Esophagus muscularis mucosa (tissue), 4 donors: Measurements from ENCODE around the gene MSH3. TPM values are rescaled to one million over a fixed set of nuclear protein-coding genes. Genes with fewer than 3 reads are reported as not detected.

Experiments
- DNase-seq: peaks from one replicate; pipeline ENCODE4 v3.0.0-alpha.2; 2017; ENCODE audit errors: extremely low spot score
- H3K27ac ChIP-seq, 4 donors: fragments of 200-600 bp; sonication (generic); replicated peaks in 1 of 4; 1 replicate in 3 of 4; 2 replicates in 1 of 4; pipeline ENCODE4 v1.5.1; 2016 to 2019; ENCODE audit warnings: mild to moderate bottlenecking in 1 of 4
- H3K27me3 ChIP-seq, 4 donors: fragments of 200-600 bp; sonication (generic); one replicate each; pipeline versions ENCODE4 v1.5.1 to v1.6.0; 2016 to 2019
- H3K36me3 ChIP-seq, 4 donors: fragments of 200-600 bp; sonication (generic); one replicate each; pipeline ENCODE4 v1.5.1; 2016 to 2019
- H3K4me1 ChIP-seq, 4 donors: fragments of 200-600 bp; sonication (generic); one replicate each; pipeline ENCODE4 v1.5.1; 2016 to 2019
- H3K4me3 ChIP-seq, 4 donors: fragments of 200-600 bp; sonication (generic); 1 replicate in 2 of 4; 2 replicates in 2 of 4; pipeline ENCODE4 v1.5.1; 2016 to 2019; ENCODE audit warnings: mild to moderate bottlenecking in 4 of 4, moderate library complexity in 1 of 4
- H3K9me3 ChIP-seq, 4 donors: fragments of 200-600 bp; sonication (generic); 1 replicate in 3 of 4; 2 replicates in 1 of 4; pipeline ENCODE4 v1.5.1; 2016 to 2019
- CTCF ChIP-seq, 3 experiments: fragments of 200-600 bp in 2 of 3; fragments of 450-650 bp in 1 of 3; sonication (generic) in 2 of 3; IDR thresholded peaks; one replicate each; pipeline ENCODE4 v1.5.1; 2017 to 2019; ENCODE audit warnings: antibody characterized with exemption in 3 of 3, mild to moderate bottlenecking in 2 of 3, moderate library complexity in 1 of 3
- EP300 ChIP-seq: sonication (generic); formaldehyde crosslinking; IDR thresholded peaks from one replicate; pipeline ENCODE4 v1.6.1; 2017; ENCODE audit warnings: antibody characterized with exemption
- POLR2A ChIP-seq: fragments of 450-650 bp; IDR thresholded peaks from one replicate; pipeline ENCODE4 v1.6.1; 2017; ENCODE audit warnings: antibody characterized with exemption, moderate library complexity, mild to moderate bottlenecking, low read depth
- POLR2AphosphoS5 ChIP-seq, 2 donors: sonication (generic); formaldehyde crosslinking; IDR thresholded peaks; one replicate each; pipeline ENCODE4 v1.6.1; 2017; ENCODE audit warnings: antibody characterized with exemption in 2 of 2
- WGBS: methylation state at CpG from one replicate; pipeline ENCODE4 v1.1.5; 2018; 5-methylcytosine and 5-hydroxymethylcytosine counted together
- intact Hi-C: fragments of 100-400 bp; cut with DNase I; formaldehyde crosslinking; loops from one replicate; pipeline ENCODE4 v1.15.1; 2023
- total RNA-seq, 4 donors: library from RNA; depleted of rRNA; stranded (reverse); fragments of >200 nt; gene quantifications; one replicate each; pipeline versions ENCODE4 v1.1.0 to v1.2.1, GENCODE V29; 2016

The MSH3 gene
- total RNA-seq, 4 donors from 2014 or later: 7.6 to 11.6 (median 9.3) TPM

- H3K36me3 ChIP-seq: peaks cover 4 to 67% (median 30%) of the 10 kb centered on the region in 4 donors
- no peak overlapping the region for H3K27ac ChIP-seq
- H3K4me1 ChIP-seq: no peaks in the 10 kb centered on the region
- WGBS: 95% methylated on average over 2 of the region's 2 CpGs
- intact Hi-C loops: no loop called here
- TF ChIP-seq POLR2A: no peak
- no peak for TF ChIP-seq POLR2AphosphoS5 (IDR thresholded peaks at IDR 0.05)
- TF ChIP-seq CTCF (IDR thresholded peaks at IDR 0.05): no peak
- TF ChIP-seq EP300: no peak
- H3K4me3 ChIP-seq: no peak overlapping the region
- no peaks in the 10 kb centered on the region for H3K9me3 ChIP-seq
- H3K27me3 ChIP-seq: no peaks in the 10 kb centered on the region
- DNase-seq: no peak
Observed at GRCh38 chr5:80744149-80744548, 89.7 kb downstream of the MSH3 start.

DNA sequence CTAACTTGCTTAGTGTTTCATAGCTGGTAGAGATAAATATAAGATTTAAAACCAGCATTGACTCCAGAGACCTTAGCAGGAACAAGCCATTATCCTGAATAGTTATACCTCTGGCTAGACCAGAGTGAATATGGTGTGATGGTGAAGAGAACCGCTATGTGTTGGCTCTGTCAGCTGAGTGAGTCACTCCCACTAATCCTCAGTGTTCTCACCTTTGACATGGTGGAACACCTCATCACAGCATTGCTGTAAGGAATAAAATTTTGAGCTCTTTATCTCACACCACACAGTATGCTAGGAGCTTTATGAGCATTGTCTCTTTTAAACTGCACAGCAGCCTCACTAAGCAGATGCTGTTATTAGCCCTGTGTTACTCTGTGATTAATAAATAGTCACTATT, 91.0 kb downstream of the MSH3 start:
- no peak for DNase-seq
- H3K36me3 ChIP-seq: peaks cover 4 to 70% (median 30%) of the 10 kb centered on the region in 4 donors
- intact Hi-C loops: no loop called here
- 100% methylated on average over 1 of the region's 1 CpG for WGBS
- no peaks in the 10 kb centered on the region for H3K4me1 ChIP-seq
- TF ChIP-seq POLR2A: no peak
- no peak for TF ChIP-seq POLR2AphosphoS5 (IDR thresholded peaks at IDR 0.05)
- TF ChIP-seq EP300: no peak
- no peak for TF ChIP-seq CTCF (IDR thresholded peaks at IDR 0.05)
- H3K9me3 ChIP-seq: no peaks in the 10 kb centered on the region
- no peak overlapping the region for H3K27ac ChIP-seq
- H3K4me3 ChIP-seq: no peak overlapping the region
- no peaks in the 10 kb centered on the region for H3K27me3 ChIP-seq

GRCh38 chr5:80747922-80748321, 93.5 kb downstream of the MSH3 start:
- H3K27ac ChIP-seq: no peak overlapping the region
- intact Hi-C loops: no loop called here
- H3K4me1 ChIP-seq: no peaks in the 10 kb centered on the region
- 88% methylated on average over 3 of the region's 3 CpGs for WGBS
- DNase-seq: no peak
- no peak overlapping the region for H3K4me3 ChIP-seq
- no peaks in the 10 kb centered on the region for H3K27me3 ChIP-seq
- TF ChIP-seq EP300 (no peak), CTCF (IDR thresholded peaks at IDR 0.05) (no peak), POLR2AphosphoS5 (IDR thresholded peaks at IDR 0.05) (no peak), POLR2A (no peak)
- no peaks in the 10 kb centered on the region for H3K9me3 ChIP-seq
- H3K36me3 ChIP-seq: peaks cover 4 to 54% (median 26%) of the 10 kb centered on the region in 4 donors

DNA sequence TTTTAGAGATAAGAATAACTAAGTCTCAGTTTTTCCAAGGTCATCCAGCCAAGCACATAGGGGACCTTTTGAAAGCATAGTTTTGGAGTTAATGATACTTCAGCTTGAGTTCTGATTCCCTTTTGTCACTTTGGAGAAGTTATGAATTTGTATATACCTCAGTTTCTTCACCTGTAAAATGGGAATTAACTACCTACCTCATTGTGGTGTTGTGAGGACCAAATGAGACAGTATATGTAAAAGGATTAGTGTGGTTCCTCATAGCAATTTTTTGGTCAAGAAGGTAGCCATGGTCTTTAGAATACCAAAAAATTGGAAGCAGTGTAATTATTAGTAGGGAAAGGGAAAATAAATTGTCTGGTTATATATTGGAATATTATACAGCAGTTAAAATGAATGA, 98.0 kb downstream of the MSH3 start:
- no peak for TF ChIP-seq POLR2AphosphoS5 (IDR thresholded peaks at IDR 0.05)
- TF ChIP-seq CTCF (IDR thresholded peaks at IDR 0.05): no peak
- TF ChIP-seq EP300: no peak
- no peak for TF ChIP-seq POLR2A
- Histone ChIP-seq H3K36me3 (peaks cover 0 to 19% (median 2%) of the 10 kb centered on the region in 4 donors), H3K4me3 (no peak overlapping the region), H3K27me3 (no peaks in the 10 kb centered on the region), H3K9me3 (no peaks in the 10 kb centered on the region), H3K27ac (no peak overlapping the region), H3K4me1 (peaks cover 0 to 3% (median 0%) of the 10 kb centered on the region in 4 donors)
- intact Hi-C loops: no loop called here
- DNase-seq: no peak

- H3K27me3 ChIP-seq: no peaks in the 10 kb centered on the region
- H3K27ac ChIP-seq: no peak overlapping the region
- H3K4me3 ChIP-seq: no peak overlapping the region
- H3K36me3 ChIP-seq: peaks cover 0 to 17% (median 2%) of the 10 kb centered on the region in 4 donors
- peaks cover 0 to 3% (median 0%) of the 10 kb centered on the region in 4 donors for H3K4me1 ChIP-seq
- no peak for DNase-seq
- TF ChIP-seq POLR2A (no peak), EP300 (no peak), POLR2AphosphoS5 (IDR thresholded peaks at IDR 0.05) (no peak), CTCF (IDR thresholded peaks at IDR 0.05) (no peak)
- H3K9me3 ChIP-seq: no peaks in the 10 kb centered on the region
- intact Hi-C loops: no loop called here
- 75% methylated on average over 4 of the region's 4 CpGs for WGBS
Observed at GRCh38 chr5:80753712-80754111, 99.3 kb downstream of the MSH3 start.
